Right lobe of liver (tissue), 4 donors: ENCODE measurements around the gene ABLIM2.

ENCODE experiments used
- POLR2A ChIP-seq: fragments of 450-650 bp; IDR thresholded peaks from one replicate; pipeline ENCODE4 v1.6.1; 2017; ENCODE audit warnings: antibody characterized with exemption, mild to moderate bottlenecking
- TF ChIP-seq, protein P1 (sequence below), 4 donors: fragments of 200-600 bp in 3 of 4; fragments of 450-650 bp in 1 of 4; IDR thresholded peaks; one replicate each; pipeline versions ENCODE4 v1.5.1 to v1.8.0; 2016 to 2022; ENCODE audit warnings: antibody characterized with exemption in 4 of 4, mild to moderate bottlenecking in 2 of 4
- donor health status: DM: no; HTN: no; CAD: no.
- donor health status: DM: no; HTN: no; CAD: no.
- donor health status: DM: no; HTN: yes; CAD: no.

DNA sequence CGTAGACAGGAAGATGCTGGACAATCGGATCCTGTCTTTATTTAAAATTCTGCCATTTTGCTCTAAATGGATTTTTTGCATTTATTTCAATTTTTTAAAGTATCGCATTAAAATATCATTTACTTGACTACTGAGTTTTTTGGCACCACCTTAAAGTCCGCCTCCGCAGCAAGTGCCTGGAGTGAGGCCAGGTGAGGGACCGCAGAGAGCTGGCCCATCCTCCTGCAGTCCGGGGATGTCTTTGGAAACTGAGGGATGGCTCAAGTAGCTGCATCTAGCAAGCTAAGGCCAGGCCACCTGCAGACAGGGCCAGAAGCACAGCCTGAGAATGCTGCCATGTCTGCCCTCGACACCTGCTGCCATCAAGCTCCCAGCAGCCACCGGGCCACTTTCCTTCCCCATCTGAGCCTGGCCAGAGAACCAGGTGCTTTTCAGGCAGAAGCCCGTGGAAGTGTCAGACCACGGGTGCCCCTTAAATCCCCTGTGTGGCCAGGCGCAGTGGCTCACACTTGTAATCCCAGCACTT is 69.6 kb downstream of the ABLIM2 start:
- TF ChIP-seq, protein P1, sequence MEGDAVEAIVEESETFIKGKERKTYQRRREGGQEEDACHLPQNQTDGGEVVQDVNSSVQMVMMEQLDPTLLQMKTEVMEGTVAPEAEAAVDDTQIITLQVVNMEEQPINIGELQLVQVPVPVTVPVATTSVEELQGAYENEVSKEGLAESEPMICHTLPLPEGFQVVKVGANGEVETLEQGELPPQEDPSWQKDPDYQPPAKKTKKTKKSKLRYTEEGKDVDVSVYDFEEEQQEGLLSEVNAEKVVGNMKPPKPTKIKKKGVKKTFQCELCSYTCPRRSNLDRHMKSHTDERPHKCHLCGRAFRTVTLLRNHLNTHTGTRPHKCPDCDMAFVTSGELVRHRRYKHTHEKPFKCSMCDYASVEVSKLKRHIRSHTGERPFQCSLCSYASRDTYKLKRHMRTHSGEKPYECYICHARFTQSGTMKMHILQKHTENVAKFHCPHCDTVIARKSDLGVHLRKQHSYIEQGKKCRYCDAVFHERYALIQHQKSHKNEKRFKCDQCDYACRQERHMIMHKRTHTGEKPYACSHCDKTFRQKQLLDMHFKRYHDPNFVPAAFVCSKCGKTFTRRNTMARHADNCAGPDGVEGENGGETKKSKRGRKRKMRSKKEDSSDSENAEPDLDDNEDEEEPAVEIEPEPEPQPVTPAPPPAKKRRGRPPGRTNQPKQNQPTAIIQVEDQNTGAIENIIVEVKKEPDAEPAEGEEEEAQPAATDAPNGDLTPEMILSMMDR (IDR thresholded peaks at IDR 0.05), result no peak
- no peak for TF ChIP-seq POLR2A
